Skeletal muscle tissue (tissue), 4 donors: ENCODE measurements around the gene GSK3B. TPM values are rescaled to one million over a fixed set of nuclear protein-coding genes. Genes with fewer than 3 reads are reported as not detected.
A peak's percentile ranks its signal among the peaks of the same experiment; 100 is the strongest.
"Not testable (repeated sequence)": the region's sequence is repeated elsewhere in the genome, so short reads cannot be mapped to it uniquely, and the experiment has no call there.

ENCODE experiments used
- H3K27ac ChIP-seq: one replicate; pipeline ENCODE4 v1.7.0; 2013; ENCODE audit warnings: mild to moderate bottlenecking, low read depth, low read length, inconsistent platforms
- H3K27me3 ChIP-seq, 3 donors: one replicate each; pipeline ENCODE4 v1.7.0; 2013; ENCODE audit warnings: low read length in 3 of 3; ENCODE audit not compliant: control insufficient read depth in 3 of 3, insufficient read depth in 3 of 3
- H3K36me3 ChIP-seq, 3 donors: one replicate each; pipeline ENCODE4 v1.7.0; 2013; ENCODE audit warnings: low read length in 3 of 3; ENCODE audit not compliant: control insufficient read depth in 3 of 3, insufficient read depth in 3 of 3
- H3K4me1 ChIP-seq, 3 donors: one replicate each; pipeline ENCODE4 v1.7.0; 2013; ENCODE audit warnings: low read length in 3 of 3, mild to moderate bottlenecking in 3 of 3; ENCODE audit not compliant: control insufficient read depth in 3 of 3, insufficient read depth in 3 of 3
- H3K4me3 ChIP-seq, 3 donors: one replicate each; pipeline ENCODE4 v1.7.0; 2013; ENCODE audit warnings: low read length in 3 of 3
- H3K9ac ChIP-seq, 3 donors: one replicate each; pipeline ENCODE4 v1.7.0; 2013; ENCODE audit warnings: low read length in 3 of 3, mild to moderate bottlenecking in 3 of 3, moderate library complexity in 2 of 3, low read depth in 1 of 3
- H3K9me3 ChIP-seq, 3 donors: one replicate each; pipeline ENCODE4 v1.7.0; 2013; ENCODE audit warnings: low read length in 3 of 3; ENCODE audit not compliant: control insufficient read depth in 3 of 3
- total RNA-seq: library from RNA; depleted of rRNA; stranded (reverse); fragments of >200 nt; gene quantifications from one replicate; pipeline ENCODE4 v1.2.3, GENCODE V29; 2014
- donor health status: Osteomylitis.

The GSK3B gene
- total RNA-seq, 1 donor from 2014 or later: 30.3 TPM

DNA sequence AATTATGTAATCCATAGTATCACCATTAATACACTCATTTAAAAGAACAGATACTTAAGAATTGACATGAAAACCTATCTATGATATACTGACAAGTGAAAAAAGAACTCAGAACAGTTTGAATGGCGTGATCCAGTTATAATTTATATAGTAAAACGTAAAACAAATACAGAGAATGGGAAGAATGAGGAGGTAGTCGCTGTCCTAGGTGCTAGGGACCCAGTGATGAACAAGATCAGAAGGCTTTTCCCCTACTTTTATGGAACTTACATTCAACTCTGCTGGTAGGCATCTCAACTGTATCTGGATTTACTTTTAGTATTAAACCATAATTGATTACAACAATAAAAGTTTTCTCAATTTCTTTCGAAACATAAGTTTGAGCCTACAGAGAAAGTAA, 31.8 kb downstream of the GSK3B start:
- H3K27ac ChIP-seq: no peak overlapping the region
- peaks cover 4 to 10% (median 5%) of the 10 kb centered on the region in 3 donors for H3K4me1 ChIP-seq
- no peaks in the 10 kb centered on the region for H3K27me3 ChIP-seq
- H3K4me3 ChIP-seq: no peak overlapping the region
- H3K9me3 ChIP-seq: no peaks in the 10 kb centered on the region
- no peak overlapping the region for H3K9ac ChIP-seq
- no peaks in the 10 kb centered on the region for H3K36me3 ChIP-seq

DNA sequence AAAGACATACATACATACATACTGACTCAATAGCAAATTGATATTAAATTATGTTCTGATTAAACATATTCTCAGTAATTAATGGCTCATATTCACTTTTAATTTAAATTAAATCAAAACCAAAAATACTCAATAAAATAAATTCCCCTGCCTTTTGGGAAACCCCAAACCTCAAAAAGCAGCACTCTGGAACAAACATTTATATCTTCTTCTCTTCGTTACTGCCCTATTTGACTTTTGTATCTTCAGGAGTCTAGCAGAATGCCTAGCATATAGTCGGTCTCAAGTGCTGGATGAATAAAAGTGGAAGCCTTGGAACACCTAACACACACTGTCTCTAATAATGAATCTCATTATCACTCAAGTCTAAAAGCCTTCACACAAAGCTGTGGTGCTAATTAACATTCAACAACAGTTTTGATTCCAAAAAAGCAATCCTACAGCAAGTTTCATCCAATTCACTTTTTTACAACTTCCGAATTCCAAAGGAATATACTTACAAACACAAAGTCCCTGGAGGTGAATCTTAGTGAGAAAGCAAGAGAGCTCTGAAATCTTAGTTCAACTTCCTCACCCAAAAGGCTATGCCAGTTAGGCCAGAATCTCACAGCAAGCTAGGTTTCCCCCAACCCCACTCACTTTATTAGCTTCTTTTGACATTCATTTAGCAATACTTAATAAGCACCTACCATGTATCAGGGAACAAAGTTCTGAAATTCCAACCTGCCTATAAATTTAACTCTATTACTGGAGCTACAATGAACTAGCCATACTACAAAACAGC, 35.0 kb downstream of the GSK3B start:
- Histone ChIP-seq H3K9ac (no peak overlapping the region), H3K27ac (no peak overlapping the region), H3K4me3 (no peak overlapping the region), H3K27me3 (no peaks in the 10 kb centered on the region), H3K36me3 (no peaks in the 10 kb centered on the region), H3K4me1 (peaks cover 0 to 10% (median 0%) of the 10 kb centered on the region in 3 donors), H3K9me3 (no peaks in the 10 kb centered on the region)

DNA sequence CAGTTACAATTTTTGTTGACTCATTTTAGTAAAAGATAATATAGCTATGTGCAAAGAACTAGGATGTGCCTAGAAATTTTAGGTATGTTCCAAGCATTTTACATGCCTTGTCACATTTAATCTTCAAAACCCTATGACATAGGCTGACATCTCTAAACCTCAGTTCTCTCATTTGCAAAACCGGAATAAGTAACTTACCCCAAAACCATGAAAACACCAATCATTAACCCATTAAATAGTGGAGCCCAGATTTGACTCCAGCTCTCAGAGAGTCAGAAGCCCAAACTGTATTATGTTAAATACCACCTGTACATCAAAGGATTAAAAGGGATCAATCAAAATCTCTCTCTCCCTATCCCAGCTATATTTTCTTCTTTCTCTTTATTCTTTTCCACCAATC, 36.6 kb downstream of the GSK3B start:
- Histone ChIP-seq H3K36me3 (no peaks in the 10 kb centered on the region), H3K4me1 (peaks cover 0 to 8% (median 0%) of the 10 kb centered on the region in 3 donors), H3K9ac (no peak overlapping the region), H3K4me3 (no peak overlapping the region), H3K27ac (no peak overlapping the region), H3K9me3 (no peaks in the 10 kb centered on the region), H3K27me3 (no peaks in the 10 kb centered on the region)

DNA sequence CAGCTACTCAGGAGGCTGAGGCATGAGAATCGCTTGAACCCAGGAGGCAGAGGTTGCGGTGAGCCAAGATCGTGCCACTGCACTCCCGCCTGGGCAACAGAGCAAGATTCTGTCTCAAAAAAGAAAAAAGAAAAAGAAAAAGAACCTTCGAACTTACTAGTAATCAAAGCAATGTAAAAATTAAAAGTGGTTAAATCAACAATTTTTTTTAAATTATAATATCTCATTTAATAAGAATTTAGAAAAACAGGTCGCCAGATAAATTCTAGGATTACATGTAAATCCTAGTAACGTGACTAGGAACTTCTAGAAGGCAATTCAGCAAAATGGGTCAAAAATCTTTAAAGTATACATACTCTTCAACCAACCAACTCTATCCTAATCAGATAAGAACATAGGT, 37.2 kb downstream of the GSK3B start:
- no peak overlapping the region for H3K4me3 ChIP-seq
- H3K4me1 ChIP-seq: peaks cover 4 to 14% (median 4%) of the 10 kb centered on the region in 3 donors
- no peak overlapping the region for H3K9ac ChIP-seq
- H3K36me3 ChIP-seq: no peaks in the 10 kb centered on the region
- H3K9me3 ChIP-seq: no peaks in the 10 kb centered on the region
- no peak overlapping the region for H3K27ac ChIP-seq
- H3K27me3 ChIP-seq: no peaks in the 10 kb centered on the region

DNA sequence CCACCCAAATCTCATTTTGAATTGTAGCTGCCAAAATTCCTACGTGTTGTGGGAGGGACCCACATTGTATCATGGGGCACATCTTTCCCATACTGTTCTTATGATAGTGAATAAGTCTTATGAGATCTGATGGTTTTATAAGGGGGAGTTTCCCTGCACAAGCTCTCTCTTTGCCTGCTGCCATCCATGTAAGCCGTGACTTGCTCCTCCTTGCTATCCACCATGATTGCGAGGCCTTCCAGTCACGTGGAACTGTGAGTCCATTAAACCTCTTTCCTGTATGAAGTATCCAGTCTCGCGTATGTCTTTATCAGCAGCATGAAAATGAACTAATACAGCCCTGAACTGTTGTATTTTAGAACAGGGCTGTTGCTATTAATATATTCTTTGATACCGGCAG, 40.6 kb downstream of the GSK3B start:
- peaks cover 13 to 16% (median 14%) of the 10 kb centered on the region in 3 donors for H3K4me1 ChIP-seq
- not testable (repeated sequence) for H3K9ac ChIP-seq, H3K4me3 ChIP-seq, H3K27me3 ChIP-seq, H3K9me3 ChIP-seq, H3K27ac ChIP-seq, H3K36me3 ChIP-seq

DNA sequence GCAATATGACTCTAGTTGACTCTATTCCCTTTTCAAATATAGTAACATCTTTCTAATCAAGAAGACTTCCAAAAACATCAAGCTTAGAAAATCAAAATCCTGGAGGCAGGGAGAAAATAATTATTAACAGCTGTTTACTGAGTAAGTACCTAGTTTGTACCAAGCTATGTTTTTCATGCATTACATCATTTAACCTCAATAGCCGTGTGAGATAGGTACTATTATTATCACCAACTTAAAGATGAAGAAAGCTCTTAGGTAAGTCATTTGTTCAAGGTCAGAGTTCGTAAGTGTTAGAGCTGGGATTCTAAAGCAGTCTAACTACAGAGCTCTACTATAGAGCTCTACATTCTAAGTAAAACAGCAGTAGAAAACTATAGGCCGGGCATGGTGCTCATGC, 41.6 kb downstream of the GSK3B start:
- Histone ChIP-seq H3K36me3 (no peaks in the 10 kb centered on the region), H3K27ac (no peak overlapping the region), H3K4me3 (peak overlapping the region in 1 of 3 donors; percentile 17), H3K9ac (no peak overlapping the region), H3K27me3 (no peaks in the 10 kb centered on the region), H3K9me3 (no peaks in the 10 kb centered on the region), H3K4me1 (peaks cover 13 to 21% (median 21%) of the 10 kb centered on the region in 3 donors)

DNA sequence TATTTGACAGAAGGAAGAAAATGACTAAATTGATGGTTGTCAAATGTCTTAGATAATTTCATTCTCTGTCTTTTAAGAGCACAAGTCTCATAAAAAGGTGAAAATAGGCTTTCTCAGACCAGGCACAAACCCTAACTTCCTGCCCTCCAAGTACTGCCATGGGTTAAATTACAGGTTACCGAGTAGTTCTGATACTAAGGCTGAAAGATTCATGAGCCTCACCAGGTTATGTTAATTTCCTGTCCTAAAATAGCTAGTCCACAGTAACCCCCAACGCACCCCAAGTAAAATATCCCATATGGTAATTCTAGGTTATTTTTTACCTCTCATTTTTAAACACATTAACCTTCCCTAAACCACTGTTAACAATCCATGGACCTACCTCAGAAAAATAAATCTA, 42.0 kb downstream of the GSK3B start:
- H3K4me3 ChIP-seq: peak overlapping the region in 1 of 3 donors; percentile 17
- H3K36me3 ChIP-seq: no peaks in the 10 kb centered on the region
- H3K27ac ChIP-seq: no peak overlapping the region
- peaks cover 13 to 22% (median 22%) of the 10 kb centered on the region in 3 donors for H3K4me1 ChIP-seq
- no peaks in the 10 kb centered on the region for H3K9me3 ChIP-seq
- H3K9ac ChIP-seq: peak overlapping the region in 1 of 3 donors; percentile 48
- H3K27me3 ChIP-seq: no peaks in the 10 kb centered on the region

DNA sequence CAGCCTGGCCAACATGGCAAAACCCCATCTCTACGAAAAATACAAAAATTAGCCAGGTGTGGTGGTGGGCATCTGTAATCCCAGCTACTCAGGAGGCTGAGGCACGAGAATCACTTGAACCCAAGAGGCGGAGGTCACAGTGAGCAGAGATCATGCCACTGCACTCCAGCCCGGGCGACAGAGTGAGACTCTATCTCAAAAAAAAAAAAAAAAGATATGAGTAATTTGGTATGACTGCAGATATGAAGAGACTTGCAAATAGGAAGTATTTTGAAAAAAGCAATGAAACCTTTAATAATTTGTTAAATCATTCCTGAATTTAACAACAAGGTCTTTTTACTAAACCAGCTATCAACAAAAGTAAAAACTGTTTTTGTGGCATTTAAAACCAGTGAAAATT, 42.7 kb downstream of the GSK3B start:
- Histone ChIP-seq H3K4me1 (peaks cover 13 to 22% (median 22%) of the 10 kb centered on the region in 3 donors), H3K9ac (peak overlapping the region in 1 of 3 donors; percentile 35)
- H3K27ac ChIP-seq, H3K36me3 ChIP-seq, H3K27me3 ChIP-seq, H3K4me3 ChIP-seq, H3K9me3 ChIP-seq: not testable (repeated sequence)

DNA sequence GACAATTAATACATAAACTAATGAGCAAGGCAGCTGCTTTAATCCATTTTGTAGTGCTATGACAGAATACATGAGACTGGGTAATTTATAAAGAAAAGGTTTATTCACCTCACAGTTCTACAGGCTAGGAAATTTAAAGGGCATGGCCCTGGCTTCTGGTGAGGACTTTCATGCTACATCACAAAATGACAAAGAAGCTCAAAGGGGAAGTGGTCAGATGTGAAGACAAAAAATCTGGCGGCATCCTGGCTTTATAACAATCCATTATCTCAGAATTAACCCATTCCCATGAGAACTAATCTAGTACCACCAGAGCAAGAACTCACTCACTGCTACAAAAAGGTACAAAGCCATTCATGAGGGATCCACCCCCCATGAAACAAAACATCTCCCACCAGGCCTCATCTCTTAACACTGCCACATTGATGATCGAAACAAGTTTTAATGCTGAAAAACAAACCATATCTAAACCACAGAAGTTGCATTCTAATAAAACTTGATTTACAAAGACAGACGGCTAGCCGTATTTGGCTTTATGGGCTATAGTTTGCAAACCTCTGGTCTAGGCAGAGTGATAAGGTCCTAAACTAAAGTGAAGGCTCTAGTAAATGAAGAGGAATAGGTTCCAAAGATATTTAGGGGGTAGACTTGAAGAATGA, 44.2 kb downstream of the GSK3B start:
- H3K36me3 ChIP-seq: no peaks in the 10 kb centered on the region
- H3K9ac ChIP-seq: no peak overlapping the region
- H3K27ac ChIP-seq: no peak overlapping the region
- H3K9me3 ChIP-seq: peaks cover 0 to 4% (median 4%) of the 10 kb centered on the region in 3 donors
- no peaks in the 10 kb centered on the region for H3K27me3 ChIP-seq
- peaks cover 13 to 22% (median 22%) of the 10 kb centered on the region in 3 donors for H3K4me1 ChIP-seq
- H3K4me3 ChIP-seq: no peak overlapping the region

DNA sequence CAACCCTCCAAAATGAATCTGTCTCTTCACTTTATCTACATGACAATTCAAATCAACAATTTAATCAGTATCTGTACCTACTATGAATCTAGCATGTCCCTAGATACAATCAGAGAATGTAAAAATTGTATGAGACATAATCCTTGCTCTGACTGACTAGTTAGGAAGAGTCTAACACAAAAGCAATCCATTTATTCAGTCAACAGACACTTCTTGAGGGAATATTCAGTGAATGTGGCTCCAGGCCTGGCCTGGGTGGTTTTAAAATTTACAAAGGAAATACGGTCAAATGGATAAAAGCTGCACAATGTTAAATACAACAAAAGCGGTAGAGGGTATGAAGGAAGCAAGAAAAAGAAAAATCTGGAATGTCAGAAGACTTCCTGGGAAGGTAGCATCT, 45.2 kb downstream of the GSK3B start:
- Histone ChIP-seq H3K4me3 (no peak overlapping the region), H3K27ac (no peak overlapping the region), H3K9ac (no peak overlapping the region), H3K27me3 (no peaks in the 10 kb centered on the region), H3K9me3 (peaks cover 0 to 4% (median 4%) of the 10 kb centered on the region in 3 donors), H3K4me1 (peaks cover 13 to 22% (median 22%) of the 10 kb centered on the region in 3 donors), H3K36me3 (no peaks in the 10 kb centered on the region)
